ENCODE results near the gene NR3C2.

The NR3C2 gene

GRCh38 chr4:148302416-148302815, 139.8 kb downstream of the NR3C2 start:
- DNase-seq = no peak

- DNase-seq = no peak
Measured at GRCh38 chr4:148300877-148301276, 141.3 kb downstream of the NR3C2 start.

- no peak for DNase-seq
Measured at GRCh38 chr4:148299337-148299736, 142.9 kb downstream of the NR3C2 start.

- no peak for DNase-seq
Measured at GRCh38 chr4:148296498-148296897, 145.7 kb downstream of the NR3C2 start.

- no peak for DNase-seq
Measured at GRCh38 chr4:148295642-148296041, 146.6 kb downstream of the NR3C2 start.

- no peak for DNase-seq
Measured at GRCh38 chr4:148293571-148293970, 148.6 kb downstream of the NR3C2 start.

- DNase-seq = no peak
Measured at GRCh38 chr4:148292686-148293085, 149.5 kb downstream of the NR3C2 start.

GRCh38 chr4:148289740-148290139, 152.5 kb downstream of the NR3C2 start:
- DNase-seq = no peak

GRCh38 chr4:148288448-148288847, 153.8 kb downstream of the NR3C2 start:
- no peak for DNase-seq

- no peak for DNase-seq
Measured at GRCh38 chr4:148287111-148287510, 155.1 kb downstream of the NR3C2 start.

GRCh38 chr4:148286012-148286411, 156.2 kb downstream of the NR3C2 start:
- no peak for DNase-seq

GRCh38 chr4:148283665-148284064, 158.5 kb downstream of the NR3C2 start:
- DNase-seq = no peak

- no peak for DNase-seq
Measured at GRCh38 chr4:148278310-148278709, 163.9 kb downstream of the NR3C2 start.

- no peak for DNase-seq
Measured at GRCh38 chr4:148275266-148275665, 166.9 kb downstream of the NR3C2 start.

GRCh38 chr4:148273501-148273986, 168.7 kb downstream of the NR3C2 start:
- DNase-seq = no peak

GRCh38 chr4:148271166-148271565, 171.0 kb downstream of the NR3C2 start:
- no peak for DNase-seq

GRCh38 chr4:148270630-148271029, 171.6 kb downstream of the NR3C2 start:
- DNase-seq = no peak

GRCh38 chr4:148268835-148269234, 173.4 kb downstream of the NR3C2 start:
- no peak for DNase-seq

GRCh38 chr4:148266921-148267320, 175.3 kb downstream of the NR3C2 start:
- no peak for DNase-seq

GRCh38 chr4:148266240-148266639, 176.0 kb downstream of the NR3C2 start:
- no peak for DNase-seq

- no peak for DNase-seq
Measured at GRCh38 chr4:148265627-148266026, 176.6 kb downstream of the NR3C2 start.

GRCh38 chr4:148263802-148264201, 178.4 kb downstream of the NR3C2 start:
- DNase-seq = no peak

GRCh38 chr4:148263127-148263526, 179.1 kb downstream of the NR3C2 start:
- no peak for DNase-seq

GRCh38 chr4:148261848-148262247, 180.4 kb downstream of the NR3C2 start:
- DNase-seq = no peak

GRCh38 chr4:148259841-148260240, 182.4 kb downstream of the NR3C2 start:
- no peak for DNase-seq

- DNase-seq = no peak
Measured at GRCh38 chr4:148258535-148258934, 183.7 kb downstream of the NR3C2 start.
